PC-3 (cell line): ENCODE data around the gene SSTR4. TPM values are rescaled to one million over a fixed set of nuclear protein-coding genes. Genes with fewer than 3 reads are reported as not detected.

ENCODE experiments used
- ATAC-seq: fragments of 200-7000 bp; cut with Tn5 transposase; 2 replicates; pipeline ENCODE4 v1.9.1; 2020; ENCODE audit warnings: mild to moderate bottlenecking, moderate library complexity
- BruUV-seq: library from RNA; stranded (reverse); fragments of 400-500 nt; replicated peaks from 2 replicates; lab custom pipeline; 2021; lab: Mats Ljungman, UMichigan
- CTCF ChIA-PET: fragments of 300-600 bp; sonication (Branson Sonifier 250); formaldehyde crosslinking; loops from one replicate; lab custom pipeline; 2022; ENCODE audit warnings: antibody characterized with exemption; lab: Charles Lee
- POLR2A ChIA-PET: fragments of 300-600 bp; sonication (Branson Sonifier 250); formaldehyde crosslinking; loops from one replicate; lab custom pipeline; 2022; ENCODE audit warnings: antibody characterized with exemption; ENCODE audit not compliant: unreplicated experiment; lab: Charles Lee
- DNase-seq: peaks from one replicate; pipeline ENCODE4 v3.0.0-alpha.2; 2015
- H2AFZ ChIP-seq: fragments of 300-600 bp; sonication (generic); 2 replicates; pipeline ENCODE4 v1.6.0; 2016; ENCODE audit warnings: antibody characterized with exemption, low read length
- H3F3A ChIP-seq: fragments of 300-600 bp; sonication (generic); one replicate; pipeline ENCODE4 v1.6.0; 2017; ENCODE audit warnings: antibody characterized with exemption, low read length, control low read depth, mild to moderate bottlenecking; ENCODE audit not compliant: unreplicated experiment
- H3K27ac ChIP-seq: fragments of 300-600 bp; sonication (generic); 2 replicates; pipeline ENCODE4 v1.5.1; 2016; ENCODE audit warnings: mild to moderate bottlenecking, low read length
- H3K27me3 ChIP-seq: fragments of 300-600 bp; sonication (generic); 2 replicates; pipeline ENCODE4 v1.6.1; 2016; ENCODE audit warnings: low read length, mixed read lengths
- H3K36me3 ChIP-seq: fragments of 300-600 bp; sonication (generic); 2 replicates; pipeline ENCODE4 v1.6.1; 2016; ENCODE audit warnings: low read depth, mixed run types, low read length, mixed read lengths
- H3K4me1 ChIP-seq: fragments of 300-600 bp; sonication (generic); 2 replicates; pipeline ENCODE4 v1.5.1; 2016; ENCODE audit warnings: low read length; ENCODE audit not compliant: insufficient read depth
- H3K4me2 ChIP-seq: fragments of 300-600 bp; sonication (generic); 2 replicates; pipeline ENCODE4 v1.6.0; 2016; ENCODE audit warnings: low read length
- H3K4me3 ChIP-seq: fragments of 300-600 bp; sonication (generic); 2 replicates; pipeline ENCODE4 v1.5.1; 2016; ENCODE audit warnings: mild to moderate bottlenecking, low read length, mixed read lengths
- H3K79me2 ChIP-seq: fragments of 300-600 bp; sonication (generic); 2 replicates; pipeline ENCODE4 v1.6.1; 2017; ENCODE audit warnings: low read length, mixed read lengths
- H3K9ac ChIP-seq: fragments of 300-600 bp; sonication (generic); 2 replicates; pipeline ENCODE4 v1.6.0; 2016; ENCODE audit warnings: mild to moderate bottlenecking, low read length
- H3K9me2 ChIP-seq: fragments of 300-600 bp; sonication (generic); replicated peaks from 2 replicates; pipeline ENCODE4 v1.6.1; 2016; ENCODE audit warnings: mixed run types, low read length, mixed read lengths
- H3K9me3 ChIP-seq: fragments of 300-600 bp; sonication (generic); 2 replicates; pipeline ENCODE4 v1.6.1; 2016; ENCODE audit warnings: low read length, mixed read lengths
- H4K20me1 ChIP-seq: fragments of 300-600 bp; sonication (generic); 2 replicates; pipeline ENCODE4 v1.6.1; 2016; ENCODE audit warnings: low read length, mixed read lengths
- CTCF ChIP-seq: fragments of 300-600 bp; sonication (generic); conservative IDR thresholded peaks from 2 replicates; pipeline ENCODE4 v1.5.1; 2017; ENCODE audit warnings: antibody characterized with exemption, low read depth, mild to moderate bottlenecking, low read length
- EZH2 ChIP-seq: fragments of 300-600 bp; sonication (generic); IDR thresholded peaks from one replicate; pipeline ENCODE4 v1.6.1; 2017; ENCODE audit warnings: antibody characterized with exemption, mild to moderate bottlenecking, low read length; ENCODE audit not compliant: unreplicated experiment
- EZH2phosphoT487 ChIP-seq: fragments of 300-600 bp; sonication (generic); IDR thresholded peaks from 2 replicates; pipeline ENCODE4 v1.6.1; 2018; ENCODE audit warnings: mild to moderate bottlenecking, antibody characterized with exemption, low read length, borderline replicate concordance
- intact Hi-C: fragments of 100-400 bp; cut with micrococcal nuclease; formaldehyde crosslinking; loops from 2 replicates; pipeline ENCODE4 v1.9.0; 2023
- total RNA-seq: library from RNA; depleted of rRNA; stranded (reverse); fragments of >200 nt; gene quantifications from 2 replicates; pipeline ENCODE4 v1.2.3, GENCODE V29; 2014

The SSTR4 gene
- total RNA-seq, 1 experiment from 2014 or later = not detected

- TF ChIP-seq EZH2phosphoT487 (no peak), CTCF (no peak), EZH2 (no peak)
- Histone ChIP-seq H2AFZ (no peak overlapping the region), H3K79me2 (no peaks in the 10 kb centered on the region), H3K36me3 (no peaks in the 10 kb centered on the region), H3K4me3 (no peak overlapping the region), H3K27me3 (peaks cover 25% of the 10 kb centered on the region), H3K9ac (no peak overlapping the region), H3K4me1 (no peaks in the 10 kb centered on the region), H3K27ac (no peak overlapping the region), H4K20me1 (no peaks in the 10 kb centered on the region), H3K9me2 (no peaks in the 10 kb centered on the region), H3K4me2 (no peak overlapping the region), H3F3A (no peaks in the 10 kb centered on the region), H3K9me3 (no peaks in the 10 kb centered on the region)
- BruUV-seq = no TSS peak
- ATAC-seq = no peak
- ChIA-PET POLR2A (no interaction called here), CTCF (no interaction called here)
- DNase-seq = no peak
- intact Hi-C loops = no loop called here
Observed at GRCh38 chr20:23079926-23080325, 44.8 kb downstream of the SSTR4 start.

- Histone ChIP-seq H3K9ac (no peak overlapping the region), H3K27ac (no peak overlapping the region), H3K4me2 (no peak overlapping the region), H3K9me2 (no peaks in the 10 kb centered on the region), H3K4me1 (no peaks in the 10 kb centered on the region), H2AFZ (no peak overlapping the region), H3K9me3 (no peaks in the 10 kb centered on the region), H3K36me3 (no peaks in the 10 kb centered on the region), H3K79me2 (no peaks in the 10 kb centered on the region), H3F3A (no peaks in the 10 kb centered on the region), H3K4me3 (no peak overlapping the region), H3K27me3 (peaks cover 25% of the 10 kb centered on the region), H4K20me1 (no peaks in the 10 kb centered on the region)
- no peak for TF ChIP-seq EZH2
- TF ChIP-seq EZH2phosphoT487 = no peak
- TF ChIP-seq CTCF = no peak
- ChIA-PET POLR2A (no interaction called here), CTCF (no interaction called here)
- BruUV-seq = no TSS peak
- ATAC-seq = no peak
- no peak for DNase-seq
- intact Hi-C loops = no loop called here
Observed at GRCh38 chr20:23080521-23080920, 45.4 kb downstream of the SSTR4 start.

GRCh38 chr20:23081263-23081819 lies 46.2 kb downstream of the SSTR4 start:
- Histone ChIP-seq H3K9me2 (no peaks in the 10 kb centered on the region), H3K27me3 (peaks cover 22% of the 10 kb centered on the region), H3K79me2 (no peaks in the 10 kb centered on the region), H2AFZ (no peak overlapping the region), H3K4me1 (no peaks in the 10 kb centered on the region), H3K9ac (no peak overlapping the region), H3K9me3 (no peaks in the 10 kb centered on the region), H3F3A (no peaks in the 10 kb centered on the region), H3K36me3 (no peaks in the 10 kb centered on the region), H4K20me1 (no peaks in the 10 kb centered on the region), H3K4me2 (no peak overlapping the region), H3K27ac (no peak overlapping the region), H3K4me3 (no peak overlapping the region)
- TF ChIP-seq EZH2 (no peak), CTCF (no peak), EZH2phosphoT487 (no peak)
- intact Hi-C loops = no loop called here
- ATAC-seq = no peak
- BruUV-seq = no TSS peak
- ChIA-PET POLR2A (no interaction called here), CTCF (no interaction called here)
- no peak for DNase-seq
